Measurements from ENCODE around the gene ELF2.

DNA sequence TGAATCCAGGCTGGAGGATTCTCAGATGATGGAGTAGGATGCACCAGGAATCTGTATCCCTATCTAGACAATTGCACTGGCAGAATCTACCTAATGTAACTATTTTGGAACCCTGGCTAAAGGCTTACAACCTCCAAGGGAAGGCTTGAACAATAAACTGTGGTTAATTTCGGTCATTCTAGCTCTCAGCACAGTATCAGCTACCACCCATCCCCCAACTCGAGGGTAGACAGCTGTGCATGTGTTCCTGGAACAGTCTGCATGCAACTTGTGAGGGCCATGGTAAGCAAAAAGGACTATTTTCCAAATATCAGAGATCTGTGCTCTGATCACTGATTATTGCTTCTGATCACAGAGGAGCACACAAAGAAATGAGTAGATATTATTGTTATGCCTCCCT lies 34.0 kb downstream of the ELF2 start:
- no peak for TF ChIP-seq EP300 (IDR thresholded peaks at IDR 0.05)
- no peak for TF ChIP-seq CTCF (IDR thresholded peaks at IDR 0.05)
